ENCODE measurements around the gene IP6K2.
A peak's percentile ranks its signal among the peaks of the same experiment; 100 is the strongest.

- TF ChIP-seq POLR2A (IDR thresholded peaks at IDR 0.05; ENCODE audit: low read length) (peak; percentile 80), GATA1 (IDR thresholded peaks at IDR 0.05; ENCODE audit: low read depth, low read length) (no peak)
Observed at GRCh38 chr3:48663489-48664312, 53.3 kb downstream of the IP6K2 start.

Data from erythroblast (primary cell).